ENCODE data around the gene TCF23. TPM values are rescaled to one million over a fixed set of nuclear protein-coding genes. Genes with fewer than 3 reads are reported as not detected.

The TCF23 gene
- total and polyA plus RNA-seq, 2 of the 4 experiments (the other 2 are of a cell fraction), result not detected

GRCh38 chr2:27148801-27149439 lies at the start of gene TCF23 (continued):
- TF ChIP-seq RAD21 (IDR thresholded peaks at IDR 0.05; ENCODE audit: low read length), result no peak

DNA sequence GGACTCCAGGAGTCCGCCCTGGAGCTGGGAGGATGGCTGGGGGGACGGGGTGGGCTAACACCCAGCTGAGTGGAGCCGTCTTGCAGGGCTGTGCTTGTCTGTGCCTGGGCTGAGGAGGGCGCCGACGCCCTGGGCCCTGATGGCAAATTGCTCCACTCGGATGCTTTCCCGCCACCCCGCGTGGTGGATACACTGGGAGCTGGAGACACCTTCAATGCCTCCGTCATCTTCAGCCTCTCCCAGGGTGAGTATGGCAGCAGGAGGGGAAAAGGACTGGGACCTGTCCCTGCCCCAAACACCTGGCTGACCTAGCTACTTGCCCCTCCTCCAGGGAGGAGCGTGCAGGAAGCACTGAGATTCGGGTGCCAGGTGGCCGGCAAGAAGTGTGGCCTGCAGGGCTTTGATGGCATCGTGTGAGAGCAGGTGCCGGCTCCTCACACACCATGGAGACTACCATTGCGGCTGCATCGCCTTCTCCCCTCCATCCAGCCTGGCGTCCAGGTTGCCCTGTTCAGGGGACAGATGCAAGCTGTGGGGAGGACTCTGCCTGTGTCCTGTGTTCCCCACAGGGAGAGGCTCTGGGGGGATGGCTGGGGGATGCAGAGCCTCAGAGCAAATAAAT lies 49.4 kb upstream of the TCF23 start:
- H2AK5ac ChIP-seq (ENCODE audit: low read depth, low read length), result no peak overlapping the region
- in situ Hi-C loops (cut with MboI; ENCODE audit: low sequenced_read_pairs), result loop anchor here (5.0 kb wide), 1 partner anchor 183 kb away; the partner anchor contains the start of gene TRIM54
- dilution Hi-C loops (cut with HindIII; ENCODE audit: low sequenced_read_pairs, unreplicated experiment), result no loop called here
- no peak overlapping the region for H3K4ac ChIP-seq (ENCODE audit: low read depth, low read length)
- H2BK5ac ChIP-seq (ENCODE audit: low read depth, low read length, poor library complexity, severe bottlenecking), result no peak overlapping the region
- no peak overlapping the region for H4K8ac ChIP-seq (ENCODE audit: low read depth in 2 of 2, low read length in 2 of 2)
- no peak overlapping the region for H2AK9ac ChIP-seq (replicated peaks; ENCODE audit: low read depth, low read length, poor library complexity)
- H3K79me1 ChIP-seq (ENCODE audit: low read depth in 1 of 2, low read length in 2 of 2), result no peaks in the 10 kb centered on the region
- H3K14ac ChIP-seq (replicated peaks; ENCODE audit: low read depth, low read length), result no peak overlapping the region
- no peak overlapping the region for H4K91ac ChIP-seq (ENCODE audit: insufficient read depth, low read depth, low read length)
- no CpG with 5 or more reads among the region's 19 CpGs for WGBS, 2 experiments (ENCODE audit: extremely low coverage in 2 of 2, insufficient read length in 1 of 2)
- BruUV-seq (replicated peaks), result no TSS peak
- H2BK15ac ChIP-seq (ENCODE audit: low read depth, low read length), result no peak overlapping the region
- no peaks in the 10 kb centered on the region for H4K20me1 ChIP-seq (ENCODE audit: insufficient read depth, low read length)
- peaks cover 25% of the 10 kb centered on the region for H3K27me3 ChIP-seq (ENCODE audit: control insufficient read depth, insufficient read depth, low read length)
- no peak overlapping the region for H2BK120ac ChIP-seq (ENCODE audit: low read depth, low read length)
- ChIA-PET CTCF (interaction anchor here (0.8 to 2.2 kb wide), 3 partner anchors 92 to 204 kb away, joined by 3 to 7 read pairs (median 4); no protein-coding TSS in a partner anchor), POLR2A (ENCODE audit: unreplicated experiment) (no interaction called here)
- H3K23ac ChIP-seq (ENCODE audit: low read depth, low read length), result no peak overlapping the region
- H2BK20ac ChIP-seq (ENCODE audit: low read depth, low read length), result no peak overlapping the region
- no peak overlapping the region for H3K56ac ChIP-seq (ENCODE audit: extremely low read depth, insufficient read depth, low read length)
- intact Hi-C loops (cut with micrococcal nuclease), result loop anchor here (2.0 kb wide), 2 partner anchors 117 to 181 kb away; partner anchors contain the start of gene CAD
- H3K9ac ChIP-seq (ENCODE audit: low read depth, low read length), result no peak overlapping the region
- no peak for ATAC-seq (ENCODE audit: low read depth)
- no peak overlapping the region for H2AFZ ChIP-seq (replicated peaks; ENCODE audit: low read length, poor library complexity)
- no peak overlapping the region for H3K27ac ChIP-seq (ENCODE audit: insufficient read depth, low read length)
- H3K9me3 ChIP-seq (ENCODE audit: control insufficient read depth, insufficient read depth, low read length), result no peaks in the 10 kb centered on the region
- H3K4me1 ChIP-seq (ENCODE audit: control insufficient read depth, insufficient read depth, low read length), result 0 out of 2 replicates have a peak, but pooled peaks cover 3% of the 10 kb centered on the region
- H3K4me2 ChIP-seq (ENCODE audit: low read depth, low read length), result no peak overlapping the region
- H3K4me3 ChIP-seq (ENCODE audit: insufficient read depth, low read depth, low read length), result no peak overlapping the region
- DNase-seq, result no peak
- H3K18ac ChIP-seq (ENCODE audit: low read depth, low read length), result no peak overlapping the region
- H3K9me1 ChIP-seq (ENCODE audit: insufficient read depth, low read length), result peaks cover 7% of the 10 kb centered on the region; the same call in 1 of the 2 replicates
- no peak overlapping the region for H4K5ac ChIP-seq (ENCODE audit: low read depth, low read length)
- no peaks in the 10 kb centered on the region for H3K36me3 ChIP-seq (ENCODE audit: control insufficient read depth, insufficient read depth, low read length)
- TF ChIP-seq POLR2A (IDR thresholded peaks at IDR 0.05; ENCODE audit: low read depth, low read length) (no peak), MAFK (IDR thresholded peaks at IDR 0.05; ENCODE audit: low read depth, low read length) (no peak), SMC3 (IDR thresholded peaks at IDR 0.05; ENCODE audit: low read depth, low read length) (no peak), RAD21 (IDR thresholded peaks at IDR 0.05; ENCODE audit: low read length) (no peak), MAZ (IDR thresholded peaks at IDR 0.05; ENCODE audit: borderline replicate concordance, low read depth, low read length) (no peak), BHLHE40 (IDR thresholded peaks at IDR 0.05; ENCODE audit: low read depth, low read length) (no peak), USF2 (IDR thresholded peaks at IDR 0.05; ENCODE audit: low read depth, low read length) (no peak), NFE2L2 (IDR thresholded peaks at IDR 0.05; ENCODE audit: low read depth, low read length) (no peak), CEBPB (IDR thresholded peaks at IDR 0.05; ENCODE audit: low read depth, low read length) (no peak), FOS (IDR thresholded peaks at IDR 0.05; ENCODE audit: low read depth, low read length) (no peak), RCOR1 (IDR thresholded peaks at IDR 0.05; ENCODE audit: insufficient replicate concordance, low read length) (no peak), RFX5 (IDR thresholded peaks at IDR 0.05; ENCODE audit: low read depth, low read length) (no peak), CHD1 (IDR thresholded peaks at IDR 0.05; ENCODE audit: low read depth, low read length) (no peak), MXI1 (IDR thresholded peaks at IDR 0.05; ENCODE audit: borderline replicate concordance, low read depth, low read length) (no peak)
- TF ChIP-seq, protein P1, sequence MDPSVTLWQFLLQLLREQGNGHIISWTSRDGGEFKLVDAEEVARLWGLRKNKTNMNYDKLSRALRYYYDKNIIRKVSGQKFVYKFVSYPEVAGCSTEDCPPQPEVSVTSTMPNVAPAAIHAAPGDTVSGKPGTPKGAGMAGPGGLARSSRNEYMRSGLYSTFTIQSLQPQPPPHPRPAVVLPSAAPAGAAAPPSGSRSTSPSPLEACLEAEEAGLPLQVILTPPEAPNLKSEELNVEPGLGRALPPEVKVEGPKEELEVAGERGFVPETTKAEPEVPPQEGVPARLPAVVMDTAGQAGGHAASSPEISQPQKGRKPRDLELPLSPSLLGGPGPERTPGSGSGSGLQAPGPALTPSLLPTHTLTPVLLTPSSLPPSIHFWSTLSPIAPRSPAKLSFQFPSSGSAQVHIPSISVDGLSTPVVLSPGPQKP (IDR thresholded peaks at IDR 0.05; ENCODE audit: borderline replicate concordance, low read depth, low read length), result no peak
